CD4-positive, alpha-beta T cell treated with Interleukin-10 for 1 hour (primary cell): ENCODE measurements around the gene MKRN2OS.

Source experiments
- DNase-seq: peaks from one replicate; pipeline ENCODE4 v3.0.0-alpha.2; 2020

Gene MKRN2OS

DNA sequence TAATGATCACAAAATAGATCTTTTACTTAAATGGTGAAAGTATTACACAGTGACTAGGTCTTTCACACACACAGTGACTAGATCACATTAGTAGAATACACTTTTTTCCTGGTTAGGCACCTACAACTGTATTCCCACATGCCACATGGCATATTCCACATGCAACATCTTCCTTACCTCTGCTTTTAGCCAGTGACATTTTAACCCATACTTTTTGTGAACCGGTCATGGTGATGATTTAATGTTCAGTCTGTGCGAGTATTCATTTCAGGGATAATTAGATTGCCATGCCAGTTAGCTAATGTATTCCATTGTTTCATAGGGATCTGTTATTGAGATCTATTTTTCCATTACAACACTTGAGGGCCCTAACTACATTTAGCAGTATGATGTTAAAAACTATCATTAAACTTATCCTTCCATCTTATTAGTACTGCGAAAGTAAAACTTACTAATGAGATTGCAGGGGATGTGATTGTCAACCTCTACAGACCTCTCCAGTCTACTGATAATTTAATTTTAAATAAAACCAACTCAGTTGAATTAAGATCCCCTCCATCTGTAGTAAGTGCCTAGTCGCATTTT, 32.7 kb downstream of the MKRN2OS start:
- DNase-seq, result no peak

DNA sequence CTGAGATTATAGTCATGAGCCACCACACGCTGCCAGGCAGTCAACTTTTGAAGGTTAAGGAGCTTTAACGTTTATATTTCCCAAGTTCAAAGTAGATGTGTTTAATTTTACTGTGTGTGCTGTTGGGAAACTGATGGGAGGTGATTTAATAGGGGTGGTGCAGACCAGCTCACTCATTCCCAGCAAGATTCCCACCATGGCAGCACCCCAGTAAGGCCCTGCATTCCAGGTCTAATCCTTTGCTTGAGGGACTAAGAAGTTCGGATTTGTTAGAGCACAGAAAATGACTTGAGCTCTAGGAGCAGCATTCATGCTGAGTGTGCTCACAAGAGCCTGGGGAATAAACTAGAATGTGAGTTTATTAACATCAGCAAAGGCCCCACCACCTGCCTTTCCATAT, 35.8 kb downstream of the MKRN2OS start:
- DNase-seq, result no peak

DNA sequence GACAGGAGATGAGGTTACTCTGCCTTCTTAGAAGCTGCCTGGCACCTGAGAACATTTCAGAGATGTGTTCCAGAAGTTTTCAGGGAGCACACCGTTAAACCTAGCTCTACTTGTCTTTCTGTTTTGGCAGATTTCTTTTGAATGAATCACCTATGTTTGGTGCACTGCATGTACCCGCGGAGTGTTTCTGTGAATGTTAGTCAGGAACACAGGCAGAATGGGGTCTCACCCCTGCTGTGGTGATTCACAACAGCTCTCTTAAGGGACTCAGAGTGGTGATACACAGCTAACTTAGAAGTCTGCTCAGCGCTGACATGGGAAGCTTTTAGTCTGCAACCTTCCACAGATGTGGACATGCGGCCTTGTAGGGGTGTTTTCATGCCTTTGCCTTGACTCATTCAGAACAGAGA, 37.0 kb downstream of the MKRN2OS start:
- no peak for DNase-seq

DNA sequence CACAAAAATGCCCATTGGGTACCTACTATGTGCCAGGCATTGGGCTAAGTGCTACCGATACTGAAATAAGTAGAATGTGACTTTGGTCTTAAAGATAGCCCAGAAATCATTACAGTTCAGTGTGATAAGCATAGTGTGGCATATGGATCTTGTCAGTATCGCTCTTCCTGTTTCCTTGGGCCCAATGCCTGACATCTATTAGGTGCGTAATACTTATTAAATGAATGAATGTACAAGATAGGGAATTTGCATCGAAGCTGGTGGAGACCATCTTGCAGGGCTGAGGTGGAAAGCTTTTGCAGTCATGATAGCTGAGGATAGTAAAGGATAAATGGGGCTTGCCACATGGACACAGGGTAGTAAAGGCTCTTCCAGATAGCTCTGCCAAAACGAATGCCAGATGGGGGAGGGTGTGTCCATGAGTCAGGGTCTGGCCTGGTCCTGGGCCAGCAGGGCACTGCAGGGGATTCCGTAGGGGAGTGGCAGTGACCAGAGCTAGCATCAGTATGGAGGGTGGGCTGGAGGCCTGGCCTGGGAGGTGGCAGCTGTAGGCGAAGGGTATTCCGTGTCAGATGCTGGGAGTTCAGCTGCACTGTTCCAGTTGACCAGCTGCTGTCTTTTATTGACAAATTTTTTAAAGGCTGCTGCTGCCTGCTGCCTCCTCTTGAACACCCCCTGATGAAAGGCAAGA, 37.6 kb downstream of the MKRN2OS start:
- no peak for DNase-seq

DNA sequence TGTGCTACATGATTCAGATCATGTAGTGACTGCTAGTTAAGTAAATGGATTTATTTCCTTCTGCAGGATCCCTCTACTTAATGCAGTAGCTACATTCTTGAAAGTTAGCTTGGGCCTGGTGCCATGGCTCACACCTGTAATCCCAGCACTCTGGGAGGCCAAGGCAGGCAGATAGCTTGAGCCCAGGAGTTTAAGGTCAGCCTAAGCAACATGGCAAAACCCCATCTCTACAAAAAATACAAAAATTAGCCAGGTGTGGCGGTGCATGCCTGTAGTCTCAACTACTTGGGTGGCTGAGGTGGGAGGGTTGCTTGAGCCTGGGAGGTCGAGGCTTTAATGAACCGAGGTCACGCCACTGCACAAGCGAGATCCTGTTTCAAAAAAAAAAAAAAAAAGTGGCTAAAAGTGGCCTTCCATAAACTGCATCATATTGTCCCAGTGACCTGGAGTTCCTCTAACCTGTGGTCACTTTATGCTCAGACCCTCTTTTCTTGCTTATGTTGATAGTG, 39.0 kb downstream of the MKRN2OS start:
- no peak for DNase-seq

DNA sequence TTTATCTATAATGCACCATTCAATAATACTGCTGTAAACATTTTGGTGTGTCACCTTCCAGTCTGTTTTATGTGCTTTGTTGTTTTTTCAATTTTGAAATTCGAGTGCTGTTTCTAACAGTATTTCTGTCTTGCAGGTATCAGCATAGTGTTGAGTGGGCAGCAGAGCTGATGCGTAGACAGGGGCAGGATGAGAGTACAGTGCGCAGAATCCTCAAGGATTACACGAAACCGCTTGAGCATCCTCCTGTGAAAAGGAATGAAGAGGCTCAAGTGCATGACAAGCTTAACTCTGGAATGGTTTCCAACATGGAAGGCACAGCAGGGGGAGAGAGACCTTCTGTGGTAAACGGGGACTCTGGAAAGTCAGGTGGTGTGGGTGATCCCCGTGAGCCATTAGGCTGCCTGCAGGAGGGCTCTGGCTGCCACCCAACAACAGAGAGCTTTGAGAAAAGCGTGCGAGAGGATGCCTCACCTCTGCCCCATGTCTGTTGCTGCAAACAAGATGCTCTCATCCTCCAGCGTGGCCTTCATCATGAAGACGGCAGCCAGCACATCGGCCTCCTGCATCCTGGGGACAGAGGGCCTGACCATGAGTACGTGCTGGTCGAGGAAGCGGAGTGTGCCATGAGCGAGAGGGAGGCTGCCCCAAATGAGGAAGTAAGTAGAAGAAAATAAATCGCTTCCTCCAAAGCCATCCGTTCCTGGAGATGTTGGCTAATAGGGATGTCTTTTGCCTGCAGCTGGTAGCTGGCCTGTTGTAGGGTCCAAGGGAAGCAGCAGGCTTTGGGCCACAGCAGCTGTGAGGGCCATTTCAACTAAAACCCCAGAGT, 42.0 kb downstream of the MKRN2OS start:
- DNase-seq, result no peak

DNA sequence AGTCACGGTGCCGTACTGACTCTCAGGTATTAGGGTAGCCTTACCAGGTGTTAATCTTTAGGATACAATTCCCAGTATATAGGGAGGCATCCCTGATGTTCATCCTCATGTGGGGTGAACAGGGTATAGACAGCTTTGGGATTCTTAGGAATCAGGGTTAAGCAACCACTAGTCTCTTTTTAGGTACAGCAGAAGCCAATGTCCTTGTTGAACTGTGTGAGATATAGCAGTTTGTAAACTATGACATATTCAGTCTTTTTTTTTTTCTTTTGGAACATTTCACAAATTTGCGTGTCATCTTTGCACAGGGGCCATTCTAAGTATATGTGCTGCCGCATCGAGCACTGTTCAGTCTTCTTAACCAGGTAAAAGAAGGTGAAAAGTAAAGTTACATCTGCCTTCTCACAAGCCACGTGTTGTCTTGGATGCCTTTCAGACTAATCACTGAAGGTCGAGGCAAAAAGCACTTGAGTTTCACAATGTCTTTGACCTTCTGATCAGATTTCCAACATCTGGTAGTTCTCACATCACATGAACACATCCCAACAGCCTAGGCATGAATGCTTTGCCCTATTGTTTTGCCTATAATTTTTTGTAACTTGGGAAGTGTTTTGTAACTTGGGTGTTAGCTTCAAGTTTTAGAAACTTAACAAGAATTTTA, 43.8 kb downstream of the MKRN2OS start:
- DNase-seq, result no peak

DNA sequence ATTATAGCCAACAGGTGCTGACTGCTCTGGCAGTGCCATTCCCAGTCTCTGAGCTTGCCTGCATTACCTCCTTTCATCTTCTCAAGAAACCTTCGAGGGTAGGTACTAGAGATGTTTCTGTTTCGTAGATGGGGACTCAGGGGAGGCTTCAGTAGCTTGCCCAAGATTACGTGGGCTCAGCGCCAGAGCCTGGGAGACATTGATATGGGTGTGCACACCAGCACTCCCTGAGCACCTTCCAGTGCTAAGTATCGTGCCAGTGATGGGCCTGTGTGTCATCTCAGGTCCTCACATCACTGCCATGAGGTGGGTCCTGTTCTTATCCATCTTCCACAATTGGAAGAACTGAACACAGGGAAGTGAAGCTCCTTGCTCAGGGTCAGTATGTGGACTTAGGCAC, 45.8 kb downstream of the MKRN2OS start:
- no peak for DNase-seq

DNA sequence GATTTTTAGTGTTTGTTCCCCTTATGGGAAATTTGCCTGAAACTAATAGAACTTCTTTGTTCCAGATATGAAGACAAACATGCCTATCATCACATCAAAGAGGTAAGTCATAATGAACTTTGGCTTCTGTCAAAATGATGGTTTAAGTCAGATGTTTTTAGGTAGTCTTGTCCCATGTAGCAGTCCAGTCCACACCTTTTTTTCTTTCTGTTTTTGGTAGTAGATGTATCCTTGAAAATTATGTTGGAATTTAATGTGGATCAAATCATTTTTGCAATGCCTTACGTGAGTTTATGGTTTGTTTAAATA, 48.9 kb downstream of the MKRN2OS start:
- no peak for DNase-seq

DNA sequence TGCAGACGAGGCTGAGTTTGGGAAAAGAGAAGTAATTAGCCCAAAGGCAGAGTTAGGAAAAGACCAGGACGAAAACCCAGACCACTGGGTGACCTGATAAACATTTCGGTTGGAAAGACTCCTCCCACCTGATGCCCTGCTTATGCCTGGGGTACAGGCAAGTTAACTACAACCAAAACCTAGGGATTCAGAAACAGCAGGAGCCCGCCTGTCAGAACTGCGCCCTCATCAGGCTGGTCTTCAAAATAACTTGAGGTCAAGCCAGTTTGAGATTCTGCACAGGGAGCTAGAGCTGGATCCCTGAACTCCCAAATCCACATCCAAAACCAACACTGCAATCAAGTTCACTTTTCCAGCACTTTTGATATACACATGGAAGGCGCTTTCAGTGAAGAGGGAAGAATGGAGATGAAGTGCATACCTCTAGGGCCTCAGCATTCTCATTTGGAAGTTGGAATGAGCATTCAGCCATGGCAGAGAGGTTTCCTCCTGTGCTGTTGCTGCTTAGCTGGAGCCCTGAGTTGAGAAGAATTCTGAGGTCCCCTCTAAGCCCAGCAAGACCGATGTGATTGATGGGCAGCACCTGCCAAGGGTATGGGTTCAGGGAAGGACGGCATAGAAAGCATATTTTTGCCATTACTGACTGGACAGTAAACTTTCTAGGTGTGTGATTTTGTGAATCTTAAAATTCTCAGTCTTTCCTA, 49.4 kb downstream of the MKRN2OS start:
- no peak for DNase-seq

DNA sequence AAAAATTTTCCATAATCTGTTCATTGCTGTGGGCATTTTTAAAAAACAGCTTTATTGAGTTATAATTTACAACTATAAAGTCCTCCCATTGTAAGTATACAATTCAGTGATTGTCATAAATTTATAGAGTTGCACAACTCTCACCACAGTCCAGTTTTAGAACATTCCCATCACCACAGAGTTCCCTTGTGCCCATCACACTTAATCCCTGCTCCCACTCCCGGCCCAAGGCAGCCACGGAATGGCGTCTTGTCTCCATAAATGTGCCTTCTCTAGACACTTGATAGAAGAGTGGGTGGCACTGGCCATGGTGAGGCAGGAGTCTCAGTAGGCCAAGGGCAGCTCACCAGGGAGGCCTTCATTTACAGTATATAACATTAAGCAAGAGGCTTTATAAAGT, 54.8 kb downstream of the MKRN2OS start:
- DNase-seq, result no peak

DNA sequence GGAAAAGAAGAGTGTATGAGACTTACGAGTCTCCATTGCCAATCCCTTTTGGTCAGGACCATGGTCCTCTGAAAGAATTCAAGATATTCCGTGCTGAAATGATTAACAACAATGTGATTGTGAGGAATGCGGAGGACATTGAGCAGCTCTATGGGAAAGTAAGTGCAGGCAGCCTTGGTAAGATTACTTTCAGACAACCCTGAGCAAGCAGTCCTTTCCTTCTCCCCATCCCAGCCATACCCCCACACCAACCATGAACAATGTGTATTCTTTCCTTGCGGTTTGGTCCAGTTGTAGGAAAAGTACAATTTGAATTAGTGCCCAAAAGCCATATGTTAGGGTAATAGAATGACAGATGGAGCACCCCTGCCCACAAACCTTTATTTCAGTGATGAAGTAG, 55.5 kb downstream of the MKRN2OS start:
- DNase-seq, result no peak
